Vagina (tissue), 2 donors: ENCODE data around the gene TAGLN2.

ENCODE experiments used
- CTCF ChIP-seq, 3 experiments: fragments of 450-650 bp in 2 of 3; fragments of 200-600 bp in 1 of 3; sonication (generic) in 1 of 3; IDR thresholded peaks; one replicate each; pipeline ENCODE4 v1.5.1; 2017 to 2019; ENCODE audit warnings: antibody characterized with exemption in 3 of 3, mild to moderate bottlenecking in 2 of 3, moderate library complexity in 2 of 3
- POLR2A ChIP-seq, 2 donors: fragments of 450-650 bp; IDR thresholded peaks; one replicate each; pipeline ENCODE4 v1.6.1; 2017; ENCODE audit warnings: antibody characterized with exemption in 2 of 2, mild to moderate bottlenecking in 2 of 2, moderate library complexity in 2 of 2
- POLR2AphosphoS5 ChIP-seq, 2 donors: sonication (generic); formaldehyde crosslinking; IDR thresholded peaks; one replicate each; pipeline ENCODE4 v1.9.0; 2017; ENCODE audit warnings: antibody characterized with exemption in 2 of 2, mild to moderate bottlenecking in 2 of 2, low read depth in 1 of 2; ENCODE audit not compliant: insufficient read depth in 1 of 2

- TF ChIP-seq CTCF (IDR thresholded peaks at IDR 0.05) (no peak), POLR2A (IDR thresholded peaks at IDR 0.05) (no peak), POLR2AphosphoS5 (IDR thresholded peaks at IDR 0.05; ENCODE audit: insufficient read depth in 1 of 2, low read depth in 1 of 2) (no peak)
These were observed 27.3 kb downstream of the TAGLN2 start for GRCh38 chr1:159897962-159898361.
